Measurements from ENCODE around the gene TICRR.

DNA sequence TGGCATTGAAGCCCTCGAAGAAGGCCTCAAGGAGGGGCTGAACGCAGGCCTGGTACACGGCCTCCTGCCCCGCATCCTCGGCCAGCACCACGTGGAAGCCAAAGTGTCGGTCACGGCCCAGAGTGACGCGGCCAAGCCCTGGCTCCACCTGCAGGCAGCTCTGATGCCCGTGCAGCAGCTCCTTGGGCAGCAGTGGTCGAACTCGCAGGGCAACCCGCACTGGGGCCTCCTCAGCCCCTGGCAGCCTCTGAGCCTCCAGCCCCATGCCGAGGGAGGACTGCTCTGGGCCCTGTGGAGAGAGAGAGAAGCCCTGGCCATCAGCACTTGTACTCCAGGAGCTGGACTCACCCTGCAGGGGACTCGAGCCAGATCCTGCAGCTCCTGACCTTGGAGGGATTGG is 77.4 kb downstream of the TICRR start:
- TF ChIP-seq, protein P1, sequence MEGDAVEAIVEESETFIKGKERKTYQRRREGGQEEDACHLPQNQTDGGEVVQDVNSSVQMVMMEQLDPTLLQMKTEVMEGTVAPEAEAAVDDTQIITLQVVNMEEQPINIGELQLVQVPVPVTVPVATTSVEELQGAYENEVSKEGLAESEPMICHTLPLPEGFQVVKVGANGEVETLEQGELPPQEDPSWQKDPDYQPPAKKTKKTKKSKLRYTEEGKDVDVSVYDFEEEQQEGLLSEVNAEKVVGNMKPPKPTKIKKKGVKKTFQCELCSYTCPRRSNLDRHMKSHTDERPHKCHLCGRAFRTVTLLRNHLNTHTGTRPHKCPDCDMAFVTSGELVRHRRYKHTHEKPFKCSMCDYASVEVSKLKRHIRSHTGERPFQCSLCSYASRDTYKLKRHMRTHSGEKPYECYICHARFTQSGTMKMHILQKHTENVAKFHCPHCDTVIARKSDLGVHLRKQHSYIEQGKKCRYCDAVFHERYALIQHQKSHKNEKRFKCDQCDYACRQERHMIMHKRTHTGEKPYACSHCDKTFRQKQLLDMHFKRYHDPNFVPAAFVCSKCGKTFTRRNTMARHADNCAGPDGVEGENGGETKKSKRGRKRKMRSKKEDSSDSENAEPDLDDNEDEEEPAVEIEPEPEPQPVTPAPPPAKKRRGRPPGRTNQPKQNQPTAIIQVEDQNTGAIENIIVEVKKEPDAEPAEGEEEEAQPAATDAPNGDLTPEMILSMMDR (IDR thresholded peaks at IDR 0.05) = no peak
- TF ChIP-seq, protein P2, sequence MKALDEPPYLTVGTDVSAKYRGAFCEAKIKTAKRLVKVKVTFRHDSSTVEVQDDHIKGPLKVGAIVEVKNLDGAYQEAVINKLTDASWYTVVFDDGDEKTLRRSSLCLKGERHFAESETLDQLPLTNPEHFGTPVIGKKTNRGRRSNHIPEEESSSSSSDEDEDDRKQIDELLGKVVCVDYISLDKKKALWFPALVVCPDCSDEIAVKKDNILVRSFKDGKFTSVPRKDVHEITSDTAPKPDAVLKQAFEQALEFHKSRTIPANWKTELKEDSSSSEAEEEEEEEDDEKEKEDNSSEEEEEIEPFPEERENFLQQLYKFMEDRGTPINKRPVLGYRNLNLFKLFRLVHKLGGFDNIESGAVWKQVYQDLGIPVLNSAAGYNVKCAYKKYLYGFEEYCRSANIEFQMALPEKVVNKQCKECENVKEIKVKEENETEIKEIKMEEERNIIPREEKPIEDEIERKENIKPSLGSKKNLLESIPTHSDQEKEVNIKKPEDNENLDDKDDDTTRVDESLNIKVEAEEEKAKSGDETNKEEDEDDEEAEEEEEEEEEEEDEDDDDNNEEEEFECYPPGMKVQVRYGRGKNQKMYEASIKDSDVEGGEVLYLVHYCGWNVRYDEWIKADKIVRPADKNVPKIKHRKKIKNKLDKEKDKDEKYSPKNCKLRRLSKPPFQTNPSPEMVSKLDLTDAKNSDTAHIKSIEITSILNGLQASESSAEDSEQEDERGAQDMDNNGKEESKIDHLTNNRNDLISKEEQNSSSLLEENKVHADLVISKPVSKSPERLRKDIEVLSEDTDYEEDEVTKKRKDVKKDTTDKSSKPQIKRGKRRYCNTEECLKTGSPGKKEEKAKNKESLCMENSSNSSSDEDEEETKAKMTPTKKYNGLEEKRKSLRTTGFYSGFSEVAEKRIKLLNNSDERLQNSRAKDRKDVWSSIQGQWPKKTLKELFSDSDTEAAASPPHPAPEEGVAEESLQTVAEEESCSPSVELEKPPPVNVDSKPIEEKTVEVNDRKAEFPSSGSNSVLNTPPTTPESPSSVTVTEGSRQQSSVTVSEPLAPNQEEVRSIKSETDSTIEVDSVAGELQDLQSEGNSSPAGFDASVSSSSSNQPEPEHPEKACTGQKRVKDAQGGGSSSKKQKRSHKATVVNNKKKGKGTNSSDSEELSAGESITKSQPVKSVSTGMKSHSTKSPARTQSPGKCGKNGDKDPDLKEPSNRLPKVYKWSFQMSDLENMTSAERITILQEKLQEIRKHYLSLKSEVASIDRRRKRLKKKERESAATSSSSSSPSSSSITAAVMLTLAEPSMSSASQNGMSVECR (CRISPR knock-in tag; IDR thresholded peaks at IDR 0.05; ENCODE audit: borderline replicate concordance) = no peak
- TF ChIP-seq ZBTB21 (CRISPR knock-in tag; IDR thresholded peaks at IDR 0.05; ENCODE audit: borderline replicate concordance) (no peak), GABPB1 (CRISPR knock-in tag; IDR thresholded peaks at IDR 0.05) (no peak), JUN (CRISPR knock-in tag; IDR thresholded peaks at IDR 0.05) (no peak)
- TF ChIP-seq, protein P3, sequence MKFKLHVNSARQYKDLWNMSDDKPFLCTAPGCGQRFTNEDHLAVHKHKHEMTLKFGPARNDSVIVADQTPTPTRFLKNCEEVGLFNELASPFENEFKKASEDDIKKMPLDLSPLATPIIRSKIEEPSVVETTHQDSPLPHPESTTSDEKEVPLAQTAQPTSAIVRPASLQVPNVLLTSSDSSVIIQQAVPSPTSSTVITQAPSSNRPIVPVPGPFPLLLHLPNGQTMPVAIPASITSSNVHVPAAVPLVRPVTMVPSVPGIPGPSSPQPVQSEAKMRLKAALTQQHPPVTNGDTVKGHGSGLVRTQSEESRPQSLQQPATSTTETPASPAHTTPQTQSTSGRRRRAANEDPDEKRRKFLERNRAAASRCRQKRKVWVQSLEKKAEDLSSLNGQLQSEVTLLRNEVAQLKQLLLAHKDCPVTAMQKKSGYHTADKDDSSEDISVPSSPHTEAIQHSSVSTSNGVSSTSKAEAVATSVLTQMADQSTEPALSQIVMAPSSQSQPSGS (CRISPR knock-in tag; IDR thresholded peaks at IDR 0.05; ENCODE audit: borderline replicate concordance, low read depth) = no peak

All from WTC11 (cell line).